Head of caudate nucleus (tissue), 42 donors: ENCODE results near the gene MME.
A peak's percentile ranks its signal among the peaks of the same experiment; 100 is the strongest.

Experiments
- DNase-seq, 42 donors: peaks; one replicate each; pipeline versions ENCODE4 v3.0.0 to v3.0.0-alpha.2; 2020 to 2021; ENCODE audit warnings: mixed read lengths in 7 of 42
- intact Hi-C: fragments of 100-400 bp; cut with DNase I; formaldehyde crosslinking; loops from one replicate; pipeline ENCODE4 v1.15.0; 2022

Gene MME

GRCh38 chr3:155079746-155080487 is at the start of gene MME:
Gene MME (plus strand): TSS chr3:155080319. CDS start chr3:155084168, 3,849 bp downstream.
- intact Hi-C loops, result no loop called here
- DNase-seq, result peak in 37 of 42 donors; percentile 13 to 76 (median 43)

GRCh38 chr3:155031186-155031585 is 48.9 kb upstream of the MME start:
- intact Hi-C loops, result no loop called here
- no peak for DNase-seq

GRCh38 chr3:155032918-155033317 is 47.2 kb upstream of the MME start:
- intact Hi-C loops, result no loop called here
- DNase-seq, result no peak

- intact Hi-C loops, result no loop called here
- no peak for DNase-seq
These were observed 45.3 kb upstream of the MME start for GRCh38 chr3:155034786-155035185.

GRCh38 chr3:155035553-155035952 is 44.6 kb upstream of the MME start:
- no peak for DNase-seq
- intact Hi-C loops, result no loop called here

- intact Hi-C loops, result no loop called here
- no peak for DNase-seq
These were observed 42.5 kb upstream of the MME start for GRCh38 chr3:155037508-155038202.

- intact Hi-C loops, result no loop called here
These were observed 41.9 kb upstream of the MME start for GRCh38 chr3:155038203-155038554.

GRCh38 chr3:155046935-155047334 is 33.2 kb upstream of the MME start:
- no peak for DNase-seq
- intact Hi-C loops, result no loop called here

More at GRCh38 chr3:155038203-155038554, 41.9 kb upstream of the MME start:
- DNase-seq, result no peak

- no peak for DNase-seq
- intact Hi-C loops, result no loop called here
These were observed 32.4 kb upstream of the MME start for GRCh38 chr3:155047672-155048071.

- no peak for DNase-seq
- intact Hi-C loops, result no loop called here
These were observed 30.2 kb upstream of the MME start for GRCh38 chr3:155049959-155050358.

GRCh38 chr3:155052470-155052869 is 27.6 kb upstream of the MME start:
- DNase-seq, result no peak
- intact Hi-C loops, result no loop called here

GRCh38 chr3:155053756-155054155 is 26.4 kb upstream of the MME start:
- DNase-seq, result no peak
- intact Hi-C loops, result no loop called here

- no peak for DNase-seq
- intact Hi-C loops, result no loop called here
These were observed 15.2 kb upstream of the MME start for GRCh38 chr3:155064920-155065319.

- intact Hi-C loops, result no loop called here
- DNase-seq, result peak in 6 of 42 donors; percentile 3 to 47 (median 20)
These were observed 14.6 kb upstream of the MME start for GRCh38 chr3:155065537-155065936.

- no peak for DNase-seq
- intact Hi-C loops, result no loop called here
These were observed 10.4 kb upstream of the MME start for GRCh38 chr3:155069729-155070128.

GRCh38 chr3:155070316-155070715 is 9.8 kb upstream of the MME start:
- DNase-seq, result no peak

GRCh38 chr3:155070932-155071387 is 9.2 kb upstream of the MME start:
- intact Hi-C loops, result no loop called here
- DNase-seq, result no peak

More at GRCh38 chr3:155070316-155070715, 9.8 kb upstream of the MME start:
- intact Hi-C loops, result no loop called here

- intact Hi-C loops, result no loop called here
- no peak for DNase-seq
These were observed 4.9 kb upstream of the MME start for GRCh38 chr3:155075200-155075599.

GRCh38 chr3:155076888-155077287 is 3.2 kb upstream of the MME start:
- intact Hi-C loops, result no loop called here
- no peak for DNase-seq

- intact Hi-C loops, result no loop called here
- peak in 5 of 42 donors; percentile 13 to 41 (median 18) for DNase-seq
These were observed 1.2 kb upstream of the MME start for GRCh38 chr3:155078711-155079467.
